NCI-H146 (cell line): ENCODE measurements around the gene GYPC.
"Not testable (repeated sequence)": the region's sequence is repeated elsewhere in the genome, so short reads cannot be mapped to it uniquely, and the experiment has no call there.

Source experiments
- DNase-seq: peaks from one replicate; lab custom pipeline; 2025; lab: John Stamatoyannopoulos, UW

The GYPC gene

GRCh38 chr2:126671488-126671887 is 15.5 kb downstream of the GYPC start:
- DNase-seq, result no peak

GRCh38 chr2:126672980-126673605 is 17.1 kb downstream of the GYPC start:
- no peak for DNase-seq

GRCh38 chr2:126674075-126674744 is 18.3 kb downstream of the GYPC start:
- no peak for DNase-seq

- no peak for DNase-seq
Observed at GRCh38 chr2:126675637-126676036, 19.7 kb downstream of the GYPC start.

GRCh38 chr2:126676221-126677175 is 20.5 kb downstream of the GYPC start:
- no peak for DNase-seq

GRCh38 chr2:126677176-126677538 is 21.2 kb downstream of the GYPC start:
- no peak for DNase-seq

- DNase-seq, result no peak
Observed at GRCh38 chr2:126678269-126679065, 22.5 kb downstream of the GYPC start.

- DNase-seq, result no peak
Observed at GRCh38 chr2:126679094-126679713, 23.2 kb downstream of the GYPC start.

- DNase-seq, result no peak
Observed at GRCh38 chr2:126681505-126681904, 25.5 kb downstream of the GYPC start.

- no peak for DNase-seq
Observed at GRCh38 chr2:126685629-126686028, 29.7 kb downstream of the GYPC start.

- DNase-seq, result no peak
Observed at GRCh38 chr2:126686286-126686685, 30.3 kb downstream of the GYPC start.

GRCh38 chr2:126686841-126687485 is 31.0 kb downstream of the GYPC start:
- no peak for DNase-seq

- DNase-seq, result no peak
Observed at GRCh38 chr2:126687503-126687902, 31.5 kb downstream of the GYPC start.

GRCh38 chr2:126688594-126688993 is 32.6 kb downstream of the GYPC start:
- DNase-seq, result not testable (repeated sequence)

- DNase-seq, result not testable (repeated sequence)
Observed at GRCh38 chr2:126692241-126692640, 36.3 kb downstream of the GYPC start.

- not testable (repeated sequence) for DNase-seq
Observed at GRCh38 chr2:126692934-126693592, 37.1 kb downstream of the GYPC start.

GRCh38 chr2:126696644-126697520 is 40.9 kb downstream of the GYPC start:
- no peak for DNase-seq

- DNase-seq, result no peak
Observed at GRCh38 chr2:126698376-126698775, 42.4 kb downstream of the GYPC start.

GRCh38 chr2:126699018-126699417 is 43.1 kb downstream of the GYPC start:
- DNase-seq, result no peak
